Breast epithelium (tissue), 3 donors: Measurements from ENCODE around the gene DYNC1I1.

Experiments used
- CTCF ChIP-seq, 3 donors: fragments of 450-650 bp; IDR thresholded peaks; one replicate each; pipeline ENCODE4 v1.5.1; 2016 to 2017; ENCODE audit warnings: antibody characterized with exemption in 3 of 3, mild to moderate bottlenecking in 3 of 3, moderate library complexity in 3 of 3
- POLR2A ChIP-seq: fragments of 450-650 bp; IDR thresholded peaks from one replicate; pipeline ENCODE4 v1.6.1; 2016; ENCODE audit warnings: antibody characterized with exemption, mild to moderate bottlenecking, moderate library complexity
- POLR2AphosphoS5 ChIP-seq, 3 donors: sonication (generic); formaldehyde crosslinking; IDR thresholded peaks; one replicate each; pipeline ENCODE4 v1.6.1; 2017; ENCODE audit warnings: antibody characterized with exemption in 3 of 3

- TF ChIP-seq POLR2A (no peak), CTCF (IDR thresholded peaks at IDR 0.05) (no peak), POLR2AphosphoS5 (IDR thresholded peaks at IDR 0.05) (no peak)
Measured at GRCh38 chr7:96016056-96016586, 243.8 kb downstream of the DYNC1I1 start.
